HG02610 (cell line): Measurements from ENCODE around the gene MGAT4A.
"Not testable (repeated sequence)": the region's sequence is repeated elsewhere in the genome, so short reads cannot be mapped to it uniquely, and the experiment has no call there.

Experiments used
- ATAC-seq: cut with Tn5 transposase; IDR thresholded peaks from one replicate; pipeline ENCODE4 v1.9.1; 2021; ENCODE audit warnings: mild to moderate bottlenecking, moderate library complexity; ENCODE audit not compliant: unreplicated experiment

MGAT4A gene

DNA sequence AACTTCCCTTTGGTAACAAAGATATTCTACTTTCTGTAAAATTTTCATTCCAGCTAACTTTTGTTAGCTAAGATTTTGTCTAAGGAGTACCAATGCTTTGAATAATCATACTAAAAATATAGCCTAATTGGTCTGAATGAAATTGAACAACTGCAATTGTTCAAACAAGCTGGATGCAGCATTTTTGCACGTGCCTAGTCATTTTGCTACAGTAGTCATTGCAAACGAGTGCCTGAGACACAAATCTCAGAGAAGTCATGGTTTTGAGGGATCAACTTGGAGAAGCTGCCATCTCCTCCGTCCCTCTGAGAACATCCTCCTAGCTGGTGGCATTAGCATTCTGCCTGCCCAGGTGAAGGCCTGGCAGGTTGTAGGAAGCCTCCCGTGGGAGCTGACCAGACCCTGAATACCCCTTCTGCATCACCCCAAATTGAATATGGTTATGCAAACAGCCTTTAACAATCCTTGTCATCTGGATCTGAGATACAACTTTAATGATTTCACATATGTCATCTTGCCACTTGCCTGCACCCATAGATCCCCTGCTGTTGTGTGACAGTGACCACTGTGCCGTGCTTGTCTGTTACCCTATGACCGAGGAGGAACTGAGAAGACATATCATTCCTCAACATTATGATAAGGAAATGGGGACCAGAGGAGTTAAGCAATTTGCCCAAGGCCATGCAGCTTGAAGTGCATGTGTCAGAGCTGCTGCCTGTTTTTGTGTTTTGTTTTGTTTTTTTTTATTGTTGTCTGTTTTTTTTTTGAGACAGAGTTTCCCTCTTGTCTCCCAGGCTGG is 29.1 kb upstream of the MGAT4A start:
- ATAC-seq = no peak

DNA sequence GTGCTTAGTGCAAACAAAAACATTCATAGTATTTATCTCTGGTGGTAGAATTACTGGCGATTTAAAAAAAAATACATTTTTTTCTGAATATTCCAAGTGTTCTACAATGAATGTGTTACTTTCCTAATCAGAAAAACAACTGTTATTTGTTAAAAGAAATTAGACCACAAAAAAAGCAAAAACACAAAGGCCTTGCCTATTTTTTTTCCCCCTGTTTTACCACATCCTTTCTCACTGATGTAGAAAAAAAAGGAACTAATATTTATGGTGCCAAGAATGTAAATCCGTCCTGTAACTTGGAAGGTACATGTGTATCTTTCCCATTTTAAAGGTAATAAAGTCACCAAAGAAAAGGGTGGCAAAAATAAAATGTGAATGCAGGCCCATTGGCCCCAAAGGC is 28.4 kb upstream of the MGAT4A start:
- ATAC-seq = no peak

DNA sequence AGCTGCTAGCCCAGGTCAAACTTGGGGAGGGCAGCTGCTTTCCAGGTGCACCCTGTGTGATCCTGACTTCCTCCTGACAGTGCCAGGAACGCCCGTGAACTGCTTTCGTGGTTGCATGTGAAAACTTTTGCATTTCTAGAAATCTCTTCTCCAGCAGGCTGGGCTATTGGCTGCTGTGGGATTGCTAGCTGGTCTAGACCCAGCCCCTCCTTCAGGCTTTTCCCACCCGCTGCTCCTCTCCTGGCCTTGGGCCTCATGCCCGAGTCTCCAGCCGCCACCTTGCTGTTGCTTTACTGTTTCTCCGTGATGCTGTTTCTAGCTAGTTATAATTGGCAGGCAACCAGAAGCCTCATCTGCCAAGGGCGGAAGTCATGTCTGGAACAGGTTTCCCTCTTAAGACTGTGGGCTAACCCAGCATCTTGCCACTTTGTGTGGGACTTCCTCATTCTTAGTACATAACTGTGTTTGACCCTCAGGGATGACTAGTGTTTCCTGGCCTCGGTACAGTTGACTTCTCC is 27.0 kb upstream of the MGAT4A start:
- peak; percentile 83 for ATAC-seq

DNA sequence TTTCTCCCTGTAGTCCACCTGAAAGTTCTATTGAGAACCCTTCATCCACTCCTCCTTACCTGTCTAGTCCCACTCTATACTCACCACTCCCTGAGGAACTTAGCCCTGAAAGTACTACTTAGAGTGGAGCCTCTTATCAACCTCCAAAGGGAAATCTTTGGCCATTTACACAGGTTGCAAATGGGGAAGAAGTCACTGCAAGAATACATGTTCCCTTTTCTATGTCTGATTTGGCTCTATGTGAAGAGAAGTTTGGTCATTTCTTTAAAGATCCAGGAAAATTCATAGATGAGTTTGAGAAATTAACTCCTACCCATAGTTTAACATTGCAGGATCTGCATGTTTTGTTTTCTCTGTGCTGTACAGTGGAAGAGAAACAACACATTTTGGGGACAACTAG is 22.9 kb upstream of the MGAT4A start:
- no peak for ATAC-seq

DNA sequence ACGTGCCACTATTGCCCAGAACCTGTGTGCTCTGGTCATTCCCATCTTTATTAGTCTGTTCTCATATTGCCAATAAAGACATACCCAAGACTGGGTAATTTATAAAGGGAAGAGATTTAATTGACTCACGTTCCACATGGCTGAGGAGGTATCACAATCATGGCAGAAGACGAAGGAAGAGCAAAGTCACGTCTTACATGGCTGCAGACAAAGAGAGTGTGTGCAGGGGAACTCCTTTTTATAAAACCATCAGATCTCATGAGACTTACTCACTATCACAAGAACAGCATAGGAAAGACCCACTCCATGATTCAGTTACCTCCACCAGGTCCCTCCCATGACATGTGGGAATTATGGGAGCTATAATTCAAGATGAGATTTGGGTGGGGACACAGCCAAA is 21.8 kb upstream of the MGAT4A start:
- ATAC-seq = not testable (repeated sequence)

DNA sequence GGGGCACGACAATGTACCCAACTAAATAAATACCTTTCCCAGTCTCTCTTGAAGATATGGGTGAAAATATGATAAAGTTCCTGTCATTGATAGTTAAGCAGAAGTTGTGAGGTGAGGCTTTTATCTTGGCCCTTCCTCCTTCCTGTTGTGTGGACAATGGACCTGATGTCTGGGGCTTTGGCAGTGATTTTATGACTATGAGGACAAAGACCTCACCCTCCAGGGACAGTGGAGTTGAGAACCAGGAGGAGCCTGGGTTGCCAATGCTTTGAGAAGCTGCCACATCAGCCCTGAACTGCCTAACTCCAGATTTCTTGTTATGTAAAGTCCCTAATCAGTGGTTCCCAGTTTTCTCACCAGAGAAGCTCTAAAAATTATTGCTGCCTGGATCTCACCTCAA is 20.8 kb upstream of the MGAT4A start:
- ATAC-seq = no peak

DNA sequence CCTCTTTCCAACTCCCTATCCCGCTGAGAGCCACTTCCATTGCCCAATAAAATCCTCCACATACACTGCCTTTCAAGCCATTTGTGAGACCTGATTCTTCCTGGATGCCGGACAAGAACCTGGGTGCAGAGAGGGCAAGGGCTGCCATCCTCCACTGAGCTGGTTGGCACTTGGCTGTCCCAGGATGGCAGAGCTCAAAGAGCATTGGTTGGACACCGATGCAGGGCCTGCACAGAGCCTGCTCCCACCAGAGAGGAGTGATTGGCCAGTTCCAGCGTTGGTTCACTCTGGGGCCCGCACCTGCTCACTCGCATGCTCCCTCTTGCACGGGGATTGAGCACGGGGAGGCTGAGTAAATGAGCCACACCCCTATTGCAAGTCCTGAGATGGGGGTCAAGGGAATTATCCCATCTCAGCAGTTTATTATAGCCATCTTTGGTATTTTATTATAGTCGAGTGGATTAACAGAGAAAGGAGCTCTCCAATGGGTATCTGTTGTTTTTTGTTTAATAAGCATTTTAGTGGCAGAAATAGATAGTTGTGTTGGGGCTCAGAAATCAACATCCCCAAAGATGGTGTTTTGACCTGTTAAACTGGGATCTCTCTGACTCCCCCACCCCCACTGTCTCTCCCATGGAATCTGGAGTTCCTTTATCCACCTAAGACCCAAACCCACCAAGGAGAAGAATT is 19.8 kb upstream of the MGAT4A start:
- no peak for ATAC-seq

DNA sequence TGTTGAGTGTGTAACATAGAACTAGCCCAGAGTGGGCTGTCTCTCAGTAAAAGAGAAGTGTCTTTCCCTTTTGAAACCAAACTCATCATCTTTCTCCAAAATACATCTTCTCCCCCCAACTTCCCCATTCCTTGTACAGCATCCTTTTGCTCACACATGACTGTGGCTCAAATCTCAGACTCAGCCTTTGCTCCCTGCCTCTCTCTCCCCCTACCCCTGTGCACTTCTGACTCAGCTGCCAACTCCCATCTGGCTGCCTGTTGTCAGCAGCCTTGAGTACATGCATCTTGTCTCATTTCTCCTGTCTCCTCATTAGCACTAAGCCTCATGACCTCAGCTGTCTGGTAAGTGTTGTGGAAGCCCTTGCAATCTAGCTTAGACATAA is 18.1 kb upstream of the MGAT4A start:
- ATAC-seq = peak; percentile 54

DNA sequence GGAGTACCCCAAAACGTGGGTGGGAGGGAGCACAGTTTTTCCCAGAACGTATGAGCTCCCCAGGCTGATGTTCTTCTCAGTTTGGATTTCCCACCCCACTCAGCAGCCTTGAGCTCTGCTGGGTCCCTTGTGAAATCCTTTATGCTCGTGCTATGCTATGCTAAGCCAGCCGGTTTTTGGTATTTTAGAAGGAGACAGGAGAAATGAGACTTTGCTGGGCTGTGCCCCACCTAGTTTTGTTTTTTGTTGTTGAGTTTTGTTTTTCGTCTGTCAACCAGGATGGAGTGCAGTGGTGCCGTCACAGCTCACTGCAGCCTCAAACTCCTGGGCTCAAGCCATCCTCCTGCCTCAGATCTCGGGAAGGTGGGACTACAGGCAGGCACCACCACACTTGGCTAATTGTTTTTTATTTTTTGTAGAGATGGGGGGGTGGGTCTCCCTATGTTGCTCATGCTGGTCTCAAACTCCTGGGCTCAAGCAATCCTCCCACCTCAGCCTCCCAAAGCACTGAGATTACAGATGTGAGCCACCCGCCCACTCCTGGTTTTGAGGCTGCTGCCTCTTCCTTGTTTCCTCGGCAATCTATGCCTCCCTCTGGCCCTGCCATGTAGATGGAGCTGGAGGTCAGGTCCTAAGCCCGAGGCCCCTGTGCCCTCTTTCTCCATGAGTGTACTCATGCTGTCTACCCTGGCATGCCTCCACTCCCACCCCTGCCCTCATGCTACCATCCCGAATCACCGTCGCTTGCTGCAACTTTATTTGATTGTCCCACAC is 17.5 kb upstream of the MGAT4A start:
- ATAC-seq = no peak

DNA sequence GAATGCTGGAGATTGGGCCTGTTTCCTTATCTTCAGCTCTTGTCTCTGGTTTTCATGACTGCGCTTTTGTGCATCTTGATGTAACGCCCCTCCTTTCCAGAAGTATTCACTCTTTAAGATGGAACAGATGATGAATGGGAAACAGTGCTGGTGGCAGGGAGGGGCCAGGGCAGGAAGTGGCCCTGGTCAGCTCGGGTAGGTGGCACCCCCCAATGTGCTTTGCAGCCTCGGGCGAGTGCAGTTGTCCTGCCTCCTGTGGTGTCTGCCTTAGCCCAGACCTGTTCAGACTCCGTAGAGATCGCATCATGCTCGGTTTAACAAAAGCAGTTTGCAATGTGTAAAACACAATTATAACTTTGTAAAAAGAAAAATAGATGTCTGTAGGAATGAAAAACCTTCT is 17.0 kb upstream of the MGAT4A start:
- ATAC-seq = no peak

DNA sequence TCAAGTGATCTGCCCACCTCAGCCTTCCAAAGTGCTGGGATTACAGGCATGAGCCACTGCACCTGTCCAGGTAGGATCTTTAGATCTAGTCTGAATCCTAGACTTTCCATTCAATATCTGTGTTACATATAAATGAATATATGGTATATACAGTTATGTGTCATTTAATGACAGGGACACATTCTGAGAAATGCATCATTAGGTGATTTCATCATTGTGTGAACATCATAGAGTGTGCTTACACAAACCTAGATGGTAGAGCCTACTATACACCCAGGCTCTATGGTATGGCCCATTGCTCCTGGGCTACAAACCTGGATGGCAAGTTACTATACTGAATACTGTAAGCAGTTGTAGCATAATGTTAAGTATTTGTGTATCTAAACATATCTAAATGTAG is 15.5 kb upstream of the MGAT4A start:
- no peak for ATAC-seq

DNA sequence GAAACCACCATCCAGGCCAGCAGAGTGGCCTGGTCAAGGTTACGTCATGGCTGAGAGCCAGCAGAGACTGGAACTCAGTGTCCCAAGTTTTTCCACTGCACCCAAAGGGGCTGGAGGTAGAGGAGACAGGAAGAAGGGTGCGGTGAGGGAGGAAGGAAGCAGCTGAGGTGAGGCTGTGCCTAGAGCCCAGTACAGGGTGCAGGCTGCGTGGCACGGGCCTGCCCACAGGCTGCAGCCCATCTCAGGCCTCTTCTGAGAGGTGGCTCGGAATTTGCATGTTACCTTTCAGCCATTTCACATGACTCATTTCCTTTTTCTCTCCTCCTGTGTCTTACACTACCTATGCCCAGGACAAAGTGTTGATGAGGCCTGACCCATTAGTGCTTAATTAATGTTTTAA is 13.7 kb upstream of the MGAT4A start:
- no peak for ATAC-seq

DNA sequence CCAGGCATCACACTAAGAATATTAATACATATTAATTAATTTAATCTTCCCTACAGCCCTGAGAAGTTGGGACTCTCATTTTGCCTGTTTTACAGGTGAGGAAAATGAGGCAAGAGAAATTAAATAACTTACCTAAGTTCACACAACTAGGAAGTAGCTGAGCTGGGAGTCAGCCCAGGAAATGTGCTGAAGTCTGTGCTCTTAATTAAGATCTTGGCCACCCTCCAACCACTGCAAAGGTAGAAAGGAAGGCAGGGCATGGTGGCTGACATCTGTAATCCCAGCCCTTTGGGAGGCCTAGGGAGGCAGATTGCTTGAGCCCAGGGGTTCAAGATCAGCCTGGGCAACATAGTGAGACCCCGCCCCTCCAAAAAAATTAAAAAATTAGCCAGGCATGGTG is 12.9 kb upstream of the MGAT4A start:
- ATAC-seq = no peak

DNA sequence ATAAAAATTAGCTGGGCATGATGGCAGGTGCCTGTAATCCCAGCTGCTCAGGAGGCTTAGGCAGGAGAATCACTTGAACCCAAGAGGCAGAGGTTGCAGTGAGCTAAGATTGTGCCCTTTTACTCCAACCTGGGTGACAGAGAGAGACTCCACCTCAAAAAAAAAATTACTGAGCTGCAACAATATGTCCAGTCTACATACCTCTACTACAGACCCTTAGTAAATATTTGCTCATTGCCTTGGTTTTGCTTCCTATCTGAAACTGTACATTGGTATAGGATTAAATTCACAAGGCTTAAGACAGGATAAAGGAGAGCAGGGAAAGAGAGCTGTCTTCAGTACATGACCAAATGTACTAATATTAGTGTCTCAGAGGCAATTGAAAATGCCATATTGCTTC is 8.1 kb upstream of the MGAT4A start:
- no peak for ATAC-seq

DNA sequence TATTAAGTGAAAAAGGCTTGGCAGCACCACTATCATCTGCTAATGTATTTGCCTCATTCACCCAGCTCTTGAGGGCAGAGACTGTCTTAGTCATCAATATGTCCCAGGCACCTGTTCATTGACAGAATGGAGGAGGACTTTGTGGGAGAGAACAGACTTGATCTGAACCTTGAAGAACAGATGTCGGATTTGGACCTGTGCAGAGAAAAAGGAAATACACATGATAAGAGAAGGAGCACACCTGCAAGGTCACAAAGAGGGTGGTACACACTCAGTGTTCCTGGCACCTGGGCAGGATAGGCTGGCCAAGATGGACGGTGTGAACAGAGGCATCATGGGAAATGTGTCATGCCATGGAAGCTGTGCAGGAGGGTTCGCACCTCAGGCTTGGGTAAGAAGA is 7.4 kb upstream of the MGAT4A start:
- no peak for ATAC-seq

DNA sequence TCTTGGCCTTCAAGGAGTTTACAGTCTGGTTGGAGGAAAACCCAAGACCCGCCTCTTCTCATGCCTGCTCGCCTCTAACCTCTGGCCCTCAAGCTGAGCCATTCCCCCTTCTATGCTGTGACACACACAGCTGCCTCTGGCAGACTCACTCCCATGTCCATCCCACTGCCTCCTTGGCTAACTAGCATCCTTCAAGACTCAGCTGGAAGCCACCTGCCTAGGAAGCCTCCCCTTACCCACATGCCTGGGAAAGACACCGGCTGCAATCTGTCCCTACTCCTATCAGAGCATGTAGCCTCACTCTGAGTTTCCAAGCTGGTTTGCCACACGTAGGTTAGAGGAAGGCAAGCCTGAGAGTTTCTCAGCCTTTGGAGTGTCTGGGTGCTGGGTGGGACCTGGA is 6.9 kb upstream of the MGAT4A start:
- no peak for ATAC-seq

DNA sequence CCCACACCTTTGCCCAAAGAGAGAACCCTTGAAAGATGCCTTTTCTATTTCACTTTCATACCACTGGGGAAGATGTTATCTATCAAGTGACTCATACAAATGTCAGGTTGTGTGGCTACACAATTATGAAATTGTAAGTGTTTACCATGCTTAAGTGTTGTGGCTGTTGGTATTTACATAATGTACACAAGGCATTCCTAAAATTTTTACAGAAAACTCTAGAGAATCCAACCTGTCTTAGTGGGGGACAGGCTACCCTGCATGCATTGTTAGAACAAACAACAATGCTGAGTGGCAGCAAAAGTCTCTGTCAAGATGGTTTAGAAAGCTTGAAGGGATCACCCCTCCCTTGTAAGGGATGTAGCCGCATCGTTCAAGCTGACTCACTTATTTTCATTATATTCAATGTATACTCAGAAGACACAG is 5.5 kb upstream of the MGAT4A start:
- ATAC-seq = no peak

DNA sequence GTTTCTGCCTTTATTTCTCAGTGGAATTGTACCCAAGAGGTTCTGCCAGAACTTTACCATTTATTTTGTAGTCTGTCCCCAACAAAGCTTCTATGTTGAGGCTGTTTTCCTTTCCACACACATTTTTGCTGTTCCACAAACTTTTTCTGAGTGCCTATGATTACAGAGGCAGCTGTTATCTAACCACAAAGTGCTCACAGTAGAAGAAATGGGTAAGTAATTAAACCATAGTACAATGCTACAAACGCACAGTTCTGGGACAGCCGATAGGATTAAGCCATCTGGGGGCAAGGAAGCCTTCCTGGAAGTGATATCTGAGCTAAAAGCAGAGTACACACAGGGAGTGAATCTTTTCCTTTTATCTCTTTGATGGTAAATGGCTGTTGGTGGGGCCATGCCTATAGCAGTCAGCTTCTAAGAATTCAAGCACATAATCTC is 3.9 kb upstream of the MGAT4A start:
- ATAC-seq = no peak

DNA sequence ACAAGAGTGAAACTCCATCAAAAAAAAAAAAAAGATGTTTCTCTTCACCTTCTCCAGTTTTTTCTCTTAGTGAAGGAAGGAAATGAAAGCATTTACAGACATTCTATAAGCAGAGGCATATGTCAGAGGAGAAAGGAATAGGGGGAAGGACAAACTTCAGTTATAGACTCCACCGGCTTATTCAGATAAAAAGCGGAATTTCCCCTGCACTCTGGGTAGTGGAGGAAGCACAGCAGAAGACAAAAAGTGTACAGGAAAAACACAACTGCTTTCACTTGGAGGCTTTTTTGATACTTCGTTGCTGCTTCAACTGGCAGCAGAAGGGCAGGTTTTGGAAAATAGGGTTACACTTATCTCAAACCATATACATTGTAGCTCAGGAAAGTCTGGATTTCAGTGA is 3.2 kb upstream of the MGAT4A start:
- ATAC-seq = no peak

DNA sequence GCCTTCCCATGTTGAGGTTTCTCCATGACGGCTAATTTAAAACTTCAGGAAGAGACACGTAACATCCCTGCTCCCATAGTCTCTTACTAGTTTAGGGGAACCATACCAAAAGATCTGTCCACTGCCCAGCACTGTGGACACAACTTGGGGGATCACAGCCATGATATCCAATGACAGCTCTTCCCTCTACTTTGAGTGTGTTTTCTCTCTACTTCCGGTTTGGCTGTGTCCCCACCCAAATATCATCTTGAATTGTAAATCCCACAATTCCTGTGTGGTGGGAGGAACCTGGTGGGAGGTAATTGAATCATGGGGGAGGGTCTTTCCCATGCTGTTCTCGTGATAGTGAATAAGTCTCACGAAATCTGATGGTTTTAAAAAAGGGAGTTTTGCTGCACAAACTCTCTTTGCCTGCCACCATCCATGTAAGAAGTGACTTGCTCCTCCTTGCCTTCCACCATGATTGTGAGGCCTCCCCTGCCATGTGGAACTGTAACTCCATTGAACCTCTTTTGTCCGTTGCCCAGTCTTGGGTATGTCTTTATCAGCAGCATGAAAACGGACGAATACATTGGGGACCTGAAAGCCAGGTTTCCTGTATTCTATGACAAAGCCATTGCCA is 1.6 kb upstream of the MGAT4A start:
- ATAC-seq = no peak

DNA sequence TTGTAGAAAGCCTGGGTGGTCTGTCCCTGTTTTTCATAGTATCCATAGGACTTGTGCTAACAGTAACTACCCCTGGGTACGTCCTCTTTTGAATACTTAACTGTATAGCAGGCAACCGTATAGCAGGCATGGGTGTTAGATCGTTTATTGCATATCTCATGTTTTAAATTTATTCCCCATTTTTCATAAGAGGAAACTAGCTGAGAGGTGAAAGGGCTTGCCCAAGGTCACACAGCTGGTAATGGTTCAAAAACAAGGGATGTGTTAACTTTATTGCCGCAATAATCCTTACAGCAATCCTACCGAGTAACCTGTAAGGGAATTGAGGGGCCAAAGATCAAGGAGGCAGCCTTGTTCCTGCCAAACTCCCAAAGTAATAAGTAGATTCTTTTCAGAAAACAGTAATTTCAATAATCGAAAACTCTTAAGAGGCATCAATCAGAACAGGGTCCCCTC is 990 bp upstream of the MGAT4A start:
- ATAC-seq = no peak
